ENCODE results near the gene RUBCN.

The RUBCN gene

GRCh38 chr3:197736491-197737318 lies at the start of gene RUBCN:
Gene RUBCN, minus strand, starts transcription at chr3:197736904. Its CDS starts 185 bp downstream, at chr3:197736719.
- DNase-seq = peak; percentile 91

DNA sequence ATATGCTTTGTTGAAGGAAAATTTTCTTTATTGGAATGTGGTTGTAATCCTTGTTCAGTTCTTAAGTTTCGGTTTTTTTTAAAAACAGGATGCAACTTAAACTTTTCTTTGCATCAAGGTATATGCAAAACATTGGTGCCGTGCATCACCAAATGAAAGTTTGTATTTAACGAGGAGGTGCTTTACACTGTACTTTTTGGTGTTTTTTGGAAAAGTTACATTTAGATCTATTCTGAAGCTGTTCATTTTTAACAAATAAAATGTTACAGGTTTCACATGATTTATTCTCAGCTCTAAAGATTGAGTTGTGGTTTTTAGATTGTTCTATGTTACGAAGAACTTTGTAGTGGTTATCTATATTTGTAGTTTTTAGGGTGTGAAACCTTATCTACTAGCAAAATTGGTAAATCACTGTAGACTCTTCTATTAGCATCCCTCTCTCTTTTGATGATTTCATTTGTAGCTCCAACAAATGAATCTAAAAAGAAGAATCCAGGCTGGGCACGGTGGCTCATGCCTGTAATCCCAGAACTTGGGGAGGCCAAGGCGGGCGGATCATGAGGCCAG lies 47.4 kb upstream of the RUBCN start:
- DNase-seq = no peak

- no peak for DNase-seq
Observed at GRCh38 chr3:197782230-197782629, 45.5 kb upstream of the RUBCN start.

- DNase-seq = no peak
Observed at GRCh38 chr3:197775317-197775716, 38.6 kb upstream of the RUBCN start.

DNA sequence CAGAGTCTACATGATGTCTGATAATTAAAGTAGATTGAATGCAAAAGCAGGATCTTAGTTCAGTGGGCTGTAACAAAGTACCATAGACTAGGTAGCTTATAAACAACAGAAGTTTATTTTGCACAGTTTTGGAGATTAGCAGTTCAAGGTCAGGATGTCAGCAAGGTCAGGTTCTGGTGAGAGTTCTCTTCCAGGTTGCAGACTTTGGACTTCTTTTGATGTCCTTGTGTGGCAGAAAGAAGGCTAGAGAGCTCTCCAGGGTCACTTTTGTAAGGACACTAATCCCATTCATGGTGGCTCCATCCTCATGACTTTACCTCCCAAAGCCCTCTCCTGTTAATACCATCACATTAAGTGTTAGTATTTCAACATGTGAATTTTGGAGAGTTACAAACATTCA lies 25.1 kb upstream of the RUBCN start:
- no peak for DNase-seq

- DNase-seq = no peak
Observed at GRCh38 chr3:197758512-197758911, 21.8 kb upstream of the RUBCN start.

GRCh38 chr3:197756704-197757103 lies 20.0 kb upstream of the RUBCN start:
- DNase-seq = no peak

DNA sequence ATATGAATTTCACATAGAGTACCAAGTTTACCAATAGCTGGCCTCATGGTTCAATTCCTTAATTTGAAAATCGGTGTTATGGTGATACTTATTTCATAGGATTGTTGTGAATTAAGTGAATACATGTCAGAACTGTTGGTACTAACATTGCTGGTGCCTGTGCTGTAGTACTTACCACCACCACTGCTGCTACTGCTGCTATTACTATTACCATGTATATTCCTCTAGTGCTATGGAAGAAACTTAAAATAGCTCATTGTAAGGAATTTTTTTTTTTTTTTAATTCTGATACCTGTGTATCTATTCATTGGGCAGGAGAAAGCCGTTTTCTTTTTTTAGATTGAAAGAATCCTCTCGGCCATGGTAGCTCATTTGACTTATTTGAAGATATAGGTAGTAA lies 16.6 kb upstream of the RUBCN start:
- DNase-seq = no peak

GRCh38 chr3:197752107-197752506 lies 15.4 kb upstream of the RUBCN start:
- no peak for DNase-seq

- DNase-seq = no peak
Observed at GRCh38 chr3:197750858-197751737, 14.4 kb upstream of the RUBCN start.

GRCh38 chr3:197750396-197750831 lies 13.7 kb upstream of the RUBCN start:
- no peak for DNase-seq

DNA sequence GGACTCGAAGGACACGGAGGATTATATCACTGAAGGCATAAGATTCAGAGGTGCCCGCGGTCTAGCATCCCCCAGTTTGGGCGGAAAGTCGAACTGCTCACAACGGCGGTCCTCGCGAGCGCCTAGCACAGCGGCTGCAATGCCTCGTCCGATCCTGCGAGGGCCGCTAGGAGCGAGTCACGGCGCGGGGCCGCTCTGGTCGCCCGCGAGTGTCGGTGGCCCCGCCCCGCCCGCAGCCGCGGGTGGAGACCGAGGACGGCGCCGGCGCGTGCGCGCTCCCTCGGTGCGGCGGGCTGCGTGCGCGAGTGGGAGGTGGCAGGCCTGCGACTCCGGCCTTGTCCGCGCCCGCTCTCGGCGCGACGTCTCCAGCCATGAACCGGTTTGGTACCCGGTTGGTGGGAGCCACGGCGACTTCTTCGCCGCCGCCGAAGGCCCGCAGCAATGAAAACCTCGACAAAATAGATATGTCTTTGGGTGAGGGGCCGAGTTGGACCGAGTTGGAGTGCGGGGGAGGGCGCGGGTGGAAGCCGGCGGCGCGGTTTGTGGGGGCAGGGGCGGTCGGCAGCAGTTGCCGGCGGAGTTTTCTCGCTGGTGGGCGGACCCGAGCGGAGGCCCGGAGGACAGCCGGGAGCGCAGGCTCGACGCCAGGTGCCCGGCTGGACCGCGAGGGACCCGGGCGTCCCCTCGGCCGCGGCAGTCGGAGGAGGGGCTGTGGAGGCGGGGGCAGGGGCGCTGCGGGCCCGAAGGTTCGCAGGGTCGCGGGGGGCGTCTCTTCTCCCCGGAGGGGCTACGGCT lies 13.1 kb upstream of the RUBCN start, which contains the start of gene FYTTD1:
Gene FYTTD1 (plus strand): TSS at position 283 of the 795 bp plus-strand sequence. CDS start 89 bp downstream, at position 372.
- DNase-seq = peak; percentile 40

DNA sequence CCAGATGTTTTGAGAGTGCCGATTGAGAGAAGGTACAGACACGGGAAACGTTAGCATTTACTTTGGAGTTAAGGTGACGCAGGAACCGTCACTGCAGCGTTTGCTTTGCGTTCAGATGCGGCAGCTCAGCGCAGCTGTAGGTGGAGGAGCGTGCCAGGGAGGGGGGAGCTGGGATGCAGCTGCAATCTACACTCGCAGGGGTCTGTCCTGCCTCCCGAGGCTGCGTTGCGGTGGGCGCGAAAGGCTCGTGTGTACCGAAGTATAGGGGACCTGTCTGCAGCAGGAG lies 12.6 kb upstream of the RUBCN start:
- DNase-seq = no peak

GRCh38 chr3:197748597-197749314 lies 12.1 kb upstream of the RUBCN start:
- no peak for DNase-seq

DNA sequence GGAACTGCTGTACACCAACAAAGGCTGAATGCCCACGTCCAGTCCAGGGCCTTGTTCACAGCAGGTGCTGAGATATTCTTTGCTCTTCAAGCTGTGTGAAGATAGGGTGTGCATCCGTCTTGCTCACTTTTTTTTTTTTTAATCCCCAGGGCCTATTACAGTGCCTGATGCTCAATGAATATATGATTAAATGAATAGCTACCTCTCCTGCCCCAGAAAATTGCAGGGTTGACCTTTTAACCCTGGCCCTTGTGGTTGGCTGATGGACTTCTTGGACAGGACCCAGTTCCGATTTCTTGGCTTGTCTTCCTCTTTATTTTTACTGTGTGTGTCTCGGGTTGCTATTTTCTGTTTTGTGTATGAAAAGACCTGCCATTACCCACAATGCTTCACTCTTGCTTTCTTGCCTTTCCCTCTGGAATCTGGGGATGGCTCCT lies 10.1 kb upstream of the RUBCN start:
- DNase-seq = no peak

DNA sequence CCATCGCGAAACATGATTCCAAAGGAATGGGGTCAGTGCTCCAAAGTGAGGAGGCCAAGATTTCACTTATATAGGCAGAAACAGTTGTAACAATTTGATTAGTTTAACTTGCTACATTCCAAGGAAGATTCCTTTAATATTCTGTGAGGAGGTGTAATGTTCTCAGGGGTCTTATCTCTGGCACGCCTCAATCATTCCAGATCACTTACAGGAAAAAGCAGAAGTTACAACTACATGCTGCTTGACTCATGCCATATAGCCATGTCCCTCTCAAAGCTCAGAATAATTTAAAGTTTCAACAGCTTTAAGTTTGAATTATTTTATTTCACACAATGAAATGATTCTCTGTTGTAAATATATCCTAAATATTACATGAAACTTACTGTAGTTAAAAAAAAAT lies 9.5 kb upstream of the RUBCN start:
- no peak for DNase-seq

DNA sequence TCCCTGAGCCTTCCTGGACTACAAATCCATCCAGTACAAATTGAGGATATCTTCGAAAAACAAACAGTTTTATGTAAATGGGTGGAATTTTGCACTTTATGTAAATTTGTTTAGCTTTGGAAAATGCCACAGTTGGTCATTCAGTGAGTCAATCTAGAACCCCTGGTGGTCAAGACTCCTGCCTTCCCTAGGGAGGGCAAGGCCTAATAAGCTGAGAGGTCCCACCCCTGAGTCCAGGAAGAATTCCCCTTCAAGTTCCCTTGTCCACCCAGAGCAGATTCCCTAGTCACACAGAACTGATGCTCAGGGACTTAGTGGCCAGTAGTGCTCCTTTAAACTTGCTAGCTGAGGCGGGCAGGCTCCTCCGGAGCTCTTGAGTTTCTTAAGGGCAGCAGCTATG lies 6.1 kb upstream of the RUBCN start:
- DNase-seq = no peak

- no peak for DNase-seq
Observed at GRCh38 chr3:197737749-197738462, 1.2 kb upstream of the RUBCN start.

DNA sequence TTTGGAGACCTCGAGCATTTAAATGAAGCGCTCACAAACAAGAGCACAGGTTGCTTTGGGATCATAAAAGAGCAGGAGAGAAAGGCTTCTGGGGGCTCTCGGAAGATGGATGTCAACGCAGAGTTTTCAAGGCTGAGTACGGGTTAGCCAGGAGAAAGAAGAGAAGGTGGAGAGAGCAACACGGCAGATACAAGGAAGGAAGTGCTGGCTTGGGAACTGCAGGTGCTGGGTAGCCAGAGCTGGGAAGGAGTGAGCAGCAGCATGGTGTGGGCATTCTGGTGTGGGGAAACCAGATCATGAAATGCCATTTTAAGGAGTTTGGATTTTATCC lies 580 bp upstream of the RUBCN start:
- no peak for DNase-seq

GRCh38 chr3:197736010-197736490 lies 654 bp downstream of the RUBCN start:
- DNase-seq = no peak

GRCh38 chr3:197734667-197735318 lies 1.9 kb downstream of the RUBCN start:
- DNase-seq = no peak

Data from NCI-H1436 treated with DMSO at 0.1 percent for 48 hours (cell line).